GM19099 (cell line): ENCODE measurements around the gene SMARCD1.

Experiments used
- POLR2A ChIP-seq: IDR thresholded peaks from 3 replicates; pipeline ENCODE4 v1.6.1; 2011; ENCODE audit warnings: low read depth; ENCODE audit not compliant: insufficient read length; ENCODE audit errors: extremely low read depth

SMARCD1 gene

DNA sequence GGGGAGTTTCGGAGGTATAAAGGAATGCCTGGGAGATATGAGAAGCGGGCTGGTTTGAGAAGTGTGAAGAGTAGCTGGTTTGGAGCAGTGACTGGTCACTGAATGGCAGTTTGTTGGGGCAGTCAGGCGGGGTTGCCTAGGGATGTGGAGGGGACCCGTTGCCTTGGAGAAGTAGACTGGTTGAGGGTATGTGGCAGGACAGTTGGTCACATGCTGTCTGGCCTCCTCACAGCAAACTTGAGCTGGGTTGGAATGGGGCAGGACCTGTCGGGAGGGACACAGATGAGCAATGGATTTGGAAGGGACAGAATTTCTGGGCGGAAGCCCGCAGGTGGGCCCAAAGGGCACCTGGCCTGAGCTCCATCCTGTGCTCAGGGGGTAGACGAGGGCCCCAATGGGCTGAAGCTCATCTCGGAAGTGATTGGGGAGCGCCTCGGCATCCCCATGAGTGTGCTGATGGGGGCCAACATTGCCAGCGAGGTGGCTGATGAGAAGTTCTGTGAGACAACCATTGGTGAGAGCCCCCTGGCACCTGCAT is 20.8 kb downstream of the SMARCD1 start:
- no peak for TF ChIP-seq POLR2A

DNA sequence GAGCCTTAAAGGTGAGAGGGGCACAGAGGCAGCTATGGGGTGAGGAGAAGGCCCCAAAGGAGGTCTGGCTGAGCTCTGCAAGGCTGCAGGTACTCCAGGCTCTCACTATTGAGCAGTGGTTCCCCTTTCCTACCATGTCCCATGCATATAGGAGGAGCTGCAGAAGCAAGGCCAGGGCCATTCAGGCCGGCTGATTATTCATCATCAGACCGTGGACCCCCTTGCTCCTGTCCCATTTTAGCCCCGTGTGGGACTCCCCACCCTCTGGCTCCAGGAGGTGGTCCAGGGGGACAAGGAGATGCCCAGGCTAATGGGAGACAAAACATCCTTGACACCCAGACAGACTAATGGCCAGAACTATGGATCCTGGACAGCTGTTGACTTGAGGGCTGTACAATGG is 21.8 kb downstream of the SMARCD1 start:
- no peak for TF ChIP-seq POLR2A

GRCh38 chr12:50107416-50108268 is 22.5 kb downstream of the SMARCD1 start:
- no peak for TF ChIP-seq POLR2A

DNA sequence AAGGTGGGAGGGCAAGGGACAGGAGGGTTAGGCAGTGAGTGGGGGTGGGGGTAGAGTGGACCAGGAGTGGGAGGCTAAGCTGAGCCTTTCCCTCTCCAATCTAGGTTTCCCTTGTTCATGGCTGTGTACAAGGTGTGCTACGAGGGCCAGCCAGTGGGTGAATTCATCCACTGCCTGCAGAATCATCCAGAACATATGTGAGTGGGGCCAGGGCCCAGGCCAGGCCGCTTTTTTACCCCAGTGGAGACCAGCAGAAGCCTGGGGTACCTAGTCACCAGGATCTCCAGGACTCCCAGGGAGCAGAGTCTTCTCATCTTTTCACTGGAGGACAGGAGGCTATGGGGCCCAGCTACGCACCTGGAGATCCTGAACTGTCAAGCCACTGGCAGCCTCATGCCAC is 24.2 kb downstream of the SMARCD1 start:
- TF ChIP-seq POLR2A = no peak

DNA sequence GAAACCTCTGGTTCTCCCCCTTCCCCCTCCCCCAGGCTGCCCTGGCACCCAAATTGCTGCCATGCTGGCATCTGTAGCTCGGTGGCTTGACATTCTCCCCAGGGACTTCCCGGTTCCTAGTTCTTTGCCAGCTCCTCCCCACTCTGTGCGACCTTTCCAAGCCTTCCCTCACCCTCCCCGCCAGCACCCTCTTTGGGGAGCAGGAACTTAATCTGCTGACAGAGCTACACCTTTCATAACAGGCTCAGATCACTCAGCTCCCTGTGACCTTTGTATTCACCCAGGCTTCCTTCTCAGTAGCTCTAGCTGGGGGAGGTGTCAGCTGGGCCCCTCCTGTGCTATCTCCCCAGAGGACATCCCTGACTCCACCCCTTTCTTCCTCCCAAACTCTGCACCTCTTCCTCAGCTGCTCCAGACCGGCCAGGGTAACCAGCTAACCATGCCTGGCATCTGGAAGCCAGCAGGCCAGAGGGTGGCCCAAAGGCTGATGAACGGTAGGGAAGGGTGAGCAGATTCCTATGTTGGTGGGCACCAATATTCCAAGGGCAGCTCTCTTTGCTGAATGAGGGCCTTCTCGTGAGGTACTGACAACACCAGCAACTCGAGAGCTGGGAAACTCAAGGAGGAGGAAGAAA is 25.1 kb downstream of the SMARCD1 start:
- no peak for TF ChIP-seq POLR2A

DNA sequence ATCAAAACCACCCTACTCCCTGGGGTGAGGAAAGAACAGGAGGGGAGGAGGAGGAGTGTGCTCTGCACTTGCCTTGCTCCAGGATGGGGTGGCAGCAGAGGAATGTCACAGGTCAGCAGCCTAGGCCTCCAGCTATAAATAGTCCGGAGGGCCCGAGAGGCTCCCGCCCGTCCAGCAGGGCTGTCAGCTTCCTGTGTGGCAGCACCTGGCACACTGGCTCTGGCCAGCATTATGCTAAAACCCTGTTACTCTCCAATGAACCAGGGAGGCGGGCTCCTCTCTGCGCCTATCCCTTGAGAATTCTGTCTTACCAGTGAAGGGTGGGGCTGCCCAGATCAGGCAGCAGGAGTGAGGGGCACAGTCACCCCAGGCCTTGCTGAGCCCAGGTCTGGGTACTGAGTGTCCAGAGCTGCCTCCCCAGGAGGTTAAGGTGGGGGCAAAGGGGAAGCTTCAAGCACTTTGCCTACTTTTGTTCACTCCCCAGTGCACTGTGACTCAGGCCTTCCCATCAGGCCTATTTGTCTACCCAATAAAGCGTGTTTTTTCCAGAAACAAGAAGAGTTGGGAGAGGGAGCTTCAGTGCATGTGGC is 25.7 kb downstream of the SMARCD1 start:
- TF ChIP-seq POLR2A = peak; percentile 58

- TF ChIP-seq POLR2A = no peak
These were observed 26.2 kb downstream of the SMARCD1 start for GRCh38 chr12:50111395-50111692.

- peak; percentile 94 for TF ChIP-seq POLR2A
These were observed 26.7 kb downstream of the SMARCD1 start, which contains the start of gene COX14 for GRCh38 chr12:50111693-50112455. TSS of gene COX14 (plus strand) at chr12:50112236. CDS start at chr12:50120044, 7,808 bp downstream.

DNA sequence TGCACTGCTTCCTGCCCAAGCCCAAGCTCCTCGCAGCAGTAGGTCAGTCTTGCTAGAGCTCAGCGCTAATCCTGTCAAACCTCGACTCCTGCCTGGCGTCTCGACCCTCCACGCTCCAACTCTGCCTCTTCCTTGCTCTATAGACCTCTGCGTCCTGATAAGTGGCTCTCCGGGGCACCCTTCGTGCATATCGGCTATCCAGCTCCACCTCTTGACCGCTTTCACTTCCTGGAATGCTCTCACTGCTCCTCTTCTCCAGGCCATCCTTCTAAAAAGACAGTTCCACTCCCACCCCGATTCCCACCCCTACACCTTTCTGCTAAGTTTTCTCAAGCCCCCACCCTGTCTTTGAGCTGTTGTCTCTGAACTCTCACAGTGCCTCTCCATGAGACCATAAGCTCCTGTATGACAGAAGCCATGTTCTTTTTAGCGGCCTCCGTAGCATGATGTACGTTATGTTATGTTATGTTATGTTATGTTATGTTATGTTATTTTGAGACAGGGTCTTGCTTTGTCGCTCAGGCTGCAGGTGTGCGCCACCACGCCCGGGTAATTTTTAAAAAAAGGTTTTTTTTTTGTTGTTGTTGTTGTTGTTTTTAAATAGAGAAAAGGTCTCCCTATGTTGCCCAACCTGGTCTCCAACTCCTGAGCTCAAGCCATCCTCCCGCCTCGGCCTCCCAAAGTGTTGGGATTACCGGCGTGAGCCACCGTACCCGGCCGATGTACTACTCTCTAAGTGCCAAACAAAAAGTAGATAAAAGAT is 27.5 kb downstream of the SMARCD1 start:
- TF ChIP-seq POLR2A = no peak

DNA sequence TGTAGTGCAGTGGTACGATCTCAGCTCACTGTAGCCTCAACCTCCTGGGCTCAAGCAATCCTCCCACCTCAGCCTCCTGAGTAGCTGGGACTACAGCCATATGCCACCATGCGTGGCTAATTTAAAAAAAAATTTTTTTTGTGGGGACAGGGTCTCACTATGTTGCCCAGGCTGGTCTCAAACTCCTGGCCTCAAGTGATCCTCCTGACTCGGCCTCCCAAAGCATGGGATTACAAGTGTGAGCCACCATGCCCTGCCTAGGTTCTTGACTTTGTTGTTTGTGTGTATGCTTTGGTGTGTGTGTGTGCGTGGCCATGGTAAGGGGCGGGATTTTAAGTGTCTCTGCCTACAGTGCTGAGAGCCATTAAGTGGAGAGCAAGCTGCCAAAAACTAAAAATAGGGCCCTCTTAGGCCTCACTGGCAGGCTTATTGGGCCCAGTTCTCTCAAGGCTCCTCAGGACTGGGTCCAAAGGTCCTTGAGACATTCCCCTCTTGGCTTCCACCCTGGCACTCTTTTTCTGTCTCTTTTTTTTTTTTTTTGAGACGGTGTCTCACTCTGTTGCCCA is 32.0 kb downstream of the SMARCD1 start:
- no peak for TF ChIP-seq POLR2A

GRCh38 chr12:50119387-50119786 is 34.2 kb downstream of the SMARCD1 start:
- no peak for TF ChIP-seq POLR2A

GRCh38 chr12:50120521-50120920 is 35.4 kb downstream of the SMARCD1 start:
- TF ChIP-seq POLR2A = no peak

DNA sequence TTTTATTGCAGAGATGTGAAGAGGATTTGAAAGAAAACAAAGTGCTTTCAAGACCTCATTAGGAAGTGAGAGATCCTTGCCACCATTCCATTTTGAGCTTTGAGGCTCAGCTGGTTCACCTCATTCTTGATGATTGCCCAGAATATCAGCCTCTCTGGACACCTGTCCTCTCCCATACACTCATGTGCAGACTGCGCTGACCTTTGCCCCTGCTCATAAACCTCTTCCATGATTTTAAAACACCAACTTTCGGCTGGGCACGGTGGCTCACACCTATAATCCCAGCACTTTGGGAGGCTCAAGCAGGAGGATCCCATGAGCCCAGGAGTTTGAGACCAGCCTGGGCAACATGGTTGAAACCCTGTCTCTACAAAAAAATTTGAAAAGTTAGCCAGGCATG is 35.8 kb downstream of the SMARCD1 start:
- TF ChIP-seq POLR2A = no peak

DNA sequence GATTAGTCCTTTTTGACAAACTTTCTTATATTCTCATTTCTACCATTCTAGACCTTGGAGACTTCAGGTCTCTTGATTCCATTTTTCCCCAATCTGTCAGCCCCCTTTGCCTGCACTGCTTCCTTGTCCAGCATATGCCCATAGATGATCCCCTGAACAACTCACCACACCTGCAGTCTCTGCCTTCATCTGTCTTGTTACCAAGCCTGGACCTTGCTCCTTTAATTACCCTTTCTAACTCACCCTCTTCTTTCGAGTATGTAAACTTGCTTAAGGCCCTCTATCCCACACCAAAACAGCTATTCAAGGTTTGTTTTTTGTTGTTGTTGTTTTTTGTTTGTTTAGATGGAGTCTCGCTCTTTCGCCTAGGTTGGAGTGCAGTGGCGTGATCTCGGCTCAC is 36.5 kb downstream of the SMARCD1 start:
- no peak for TF ChIP-seq POLR2A
